Measurements from ENCODE around the gene EVX2. TPM values are rescaled to one million over a fixed set of nuclear protein-coding genes. Genes with fewer than 3 reads are reported as not detected.

The EVX2 gene
- polyA plus RNA-seq, 1 of the 3 experiments (the other 2 are of a cell fraction), result not detected

DNA sequence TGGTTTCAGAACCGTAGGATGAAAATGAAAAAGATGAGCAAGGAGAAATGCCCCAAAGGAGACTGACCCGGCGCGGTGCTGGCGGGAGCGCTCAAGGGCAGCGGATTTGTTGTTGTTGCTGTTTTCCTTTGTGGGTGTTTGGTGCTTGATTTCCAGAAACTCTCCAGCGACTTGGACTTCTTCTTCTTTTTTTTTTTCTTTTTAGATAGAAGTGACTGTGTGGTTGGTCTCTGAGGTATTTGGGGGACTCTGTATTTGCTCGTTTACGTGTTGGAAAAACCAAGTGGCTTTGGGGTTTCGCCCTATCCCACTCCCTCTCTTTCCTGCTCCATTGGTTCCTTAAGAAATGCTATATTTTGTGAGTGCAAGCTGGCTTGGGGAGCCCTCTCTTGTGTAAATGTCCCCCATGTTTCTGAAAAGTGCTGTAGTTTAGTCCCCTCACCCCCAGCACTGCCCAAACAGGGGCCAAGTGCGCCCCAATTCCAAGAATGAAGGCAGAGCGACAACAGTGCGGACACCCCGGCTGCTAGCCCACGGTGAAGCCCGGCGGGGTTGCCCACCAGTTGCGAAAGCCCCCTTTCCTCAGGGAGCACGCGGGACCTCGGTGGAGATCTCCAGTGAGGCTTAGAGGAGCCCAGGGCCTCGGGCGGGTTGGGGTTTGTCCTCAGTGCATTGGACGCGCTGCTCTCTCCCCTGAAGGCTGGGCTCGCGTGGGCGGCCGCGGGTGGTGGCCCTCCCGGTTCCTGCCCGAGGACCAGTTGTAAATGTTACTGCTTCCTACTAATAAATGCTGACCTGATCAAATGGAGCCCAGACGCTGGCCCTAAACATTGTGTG is 40.6 kb upstream of the EVX2 start:
- POLR2A ChIA-PET, result interaction anchor here (0.9 to 4.1 kb wide), 3 partner anchors 7 to 514 kb away, joined by 3 to 27 read pairs (median 19); no protein-coding TSS in a partner anchor
- TF ChIP-seq, protein P1, sequence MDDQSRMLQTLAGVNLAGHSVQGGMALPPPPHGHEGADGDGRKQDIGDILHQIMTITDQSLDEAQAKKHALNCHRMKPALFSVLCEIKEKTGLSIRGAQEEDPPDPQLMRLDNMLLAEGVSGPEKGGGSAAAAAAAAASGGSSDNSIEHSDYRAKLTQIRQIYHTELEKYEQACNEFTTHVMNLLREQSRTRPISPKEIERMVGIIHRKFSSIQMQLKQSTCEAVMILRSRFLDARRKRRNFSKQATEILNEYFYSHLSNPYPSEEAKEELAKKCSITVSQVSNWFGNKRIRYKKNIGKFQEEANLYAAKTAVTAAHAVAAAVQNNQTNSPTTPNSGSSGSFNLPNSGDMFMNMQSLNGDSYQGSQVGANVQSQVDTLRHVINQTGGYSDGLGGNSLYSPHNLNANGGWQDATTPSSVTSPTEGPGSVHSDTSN (IDR thresholded peaks at IDR 0.05), result no peak
- TF ChIP-seq, protein P2, sequence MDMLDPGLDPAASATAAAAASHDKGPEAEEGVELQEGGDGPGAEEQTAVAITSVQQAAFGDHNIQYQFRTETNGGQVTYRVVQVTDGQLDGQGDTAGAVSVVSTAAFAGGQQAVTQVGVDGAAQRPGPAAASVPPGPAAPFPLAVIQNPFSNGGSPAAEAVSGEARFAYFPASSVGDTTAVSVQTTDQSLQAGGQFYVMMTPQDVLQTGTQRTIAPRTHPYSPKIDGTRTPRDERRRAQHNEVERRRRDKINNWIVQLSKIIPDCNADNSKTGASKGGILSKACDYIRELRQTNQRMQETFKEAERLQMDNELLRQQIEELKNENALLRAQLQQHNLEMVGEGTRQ (IDR thresholded peaks at IDR 0.05; ENCODE audit: borderline replicate concordance, low read depth, low read length), result no peak
- TF ChIP-seq POLR2AphosphoS5 (IDR thresholded peaks at IDR 0.05; ENCODE audit: low read depth, low read length), result no peak
- TF ChIP-seq, protein P3, sequence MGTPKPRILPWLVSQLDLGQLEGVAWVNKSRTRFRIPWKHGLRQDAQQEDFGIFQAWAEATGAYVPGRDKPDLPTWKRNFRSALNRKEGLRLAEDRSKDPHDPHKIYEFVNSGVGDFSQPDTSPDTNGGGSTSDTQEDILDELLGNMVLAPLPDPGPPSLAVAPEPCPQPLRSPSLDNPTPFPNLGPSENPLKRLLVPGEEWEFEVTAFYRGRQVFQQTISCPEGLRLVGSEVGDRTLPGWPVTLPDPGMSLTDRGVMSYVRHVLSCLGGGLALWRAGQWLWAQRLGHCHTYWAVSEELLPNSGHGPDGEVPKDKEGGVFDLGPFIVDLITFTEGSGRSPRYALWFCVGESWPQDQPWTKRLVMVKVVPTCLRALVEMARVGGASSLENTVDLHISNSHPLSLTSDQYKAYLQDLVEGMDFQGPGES (IDR thresholded peaks at IDR 0.05; ENCODE audit: low read depth, low read length), result no peak
- no peak for TF ChIP-seq TCF12 (IDR thresholded peaks at IDR 0.05)
- TF ChIP-seq MEF2A (IDR thresholded peaks at IDR 0.05; ENCODE audit: borderline replicate concordance, low read depth), result no peak
- Histone ChIP-seq H2AFZ (ENCODE audit: low read depth) (no peak overlapping the region), H3F3A (replicated peaks; ENCODE audit: insufficient read depth) (peaks cover 3% of the 10 kb centered on the region), H3K4me2 (peak overlapping the region; percentile 84), H3K9ac (no peak overlapping the region), H3K27ac (ENCODE audit: low read depth in 2 of 2, low read length in 1 of 2) (no peak overlapping the region; a peak in 1 of 4 replicates), H3K4me3 (ENCODE audit: low read depth in 2 of 2, low read length in 1 of 2) (peak overlapping the region in 1 of 2 experiments; percentile 78; a peak in 2 of 4 replicates), H3K27me3 (ENCODE audit: insufficient read depth) (no peaks in the 10 kb centered on the region; the same call in 1 of the 2 replicates), H3K9me3 (no peaks in the 10 kb centered on the region), H3K9me2 (no peaks in the 10 kb centered on the region), H3K36me3 (replicated peaks in 1 of 2; ENCODE audit: control insufficient read depth in 1 of 2, insufficient read depth in 2 of 2, low read length in 1 of 2) (no peaks in the 10 kb centered on the region), H4K20me1 (ENCODE audit: insufficient read depth) (no peaks in the 10 kb centered on the region), H3K4me1 (ENCODE audit: control insufficient read depth in 1 of 2, insufficient read depth in 2 of 2, low read depth in 1 of 2, low read length in 1 of 2) (peaks cover 4 to 21% of the 10 kb centered on the region in 2 experiments; a peak in 3 of 4 replicates), H3K79me2 (ENCODE audit: insufficient read depth) (no peaks in the 10 kb centered on the region)
- 86% methylated on average over 20 of the region's 34 CpGs for WGBS (ENCODE audit: low lambda C conversion rate)
- no peak for DNase-seq
- CTCF ChIA-PET, result interaction anchor here (0.6 to 26.1 kb wide), 9 partner anchors 10 to 1025 kb away, joined by 3 to 1047 read pairs (median 30); partner anchors contain the start of gene HOXD10

DNA sequence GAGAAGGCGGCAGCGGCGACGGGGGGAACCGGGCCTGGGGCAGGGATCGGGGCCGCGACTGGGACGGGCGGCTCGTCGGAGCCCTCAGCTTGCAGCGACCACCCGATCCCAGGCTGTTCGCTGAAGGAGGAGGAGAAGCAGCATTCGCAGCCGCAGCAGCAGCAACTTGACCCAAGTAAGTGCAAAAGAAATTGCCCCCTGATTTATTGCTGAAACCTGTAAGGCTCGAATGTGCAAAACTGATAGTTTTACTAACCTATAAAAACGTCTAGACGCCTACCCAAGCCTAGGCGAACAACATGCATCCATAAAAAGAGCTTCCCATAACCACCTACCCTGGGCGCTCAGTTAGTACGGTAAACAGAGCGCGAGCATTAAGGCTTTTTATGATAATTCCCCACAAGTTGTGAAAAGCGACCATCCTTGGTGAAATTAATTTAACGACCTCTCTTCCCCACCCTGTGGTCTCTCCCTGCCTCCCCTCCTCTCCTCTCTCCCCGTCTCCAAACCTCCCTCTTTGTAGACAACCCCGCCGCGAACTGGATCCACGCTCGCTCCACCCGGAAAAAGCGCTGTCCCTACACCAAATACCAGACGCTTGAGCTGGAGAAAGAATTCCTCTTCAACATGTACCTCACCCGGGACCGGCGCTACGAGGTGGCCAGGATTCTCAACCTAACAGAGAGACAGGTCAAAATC is 39.8 kb upstream of the EVX2 start:
- Histone ChIP-seq H3K9me2 (no peaks in the 10 kb centered on the region), H3K27me3 (ENCODE audit: insufficient read depth) (no peaks in the 10 kb centered on the region; the same call in none of the 2 replicates)
- WGBS (ENCODE audit: low lambda C conversion rate), result 35% methylated on average over 27 of the region's 40 CpGs

More for the DNA sequence above, 39.8 kb upstream of the EVX2 start:
- H3F3A ChIP-seq (replicated peaks; ENCODE audit: insufficient read depth), result peaks cover 3% of the 10 kb centered on the region
- CTCF ChIA-PET, result interaction anchor here (0.6 to 26.1 kb wide), 10 partner anchors 10 to 1038 kb away, joined by 3 to 1047 read pairs (median 16); partner anchors contain the start of genes HOXD10 and HOXD11
- H3K9me3 ChIP-seq, result no peaks in the 10 kb centered on the region
- no peaks in the 10 kb centered on the region for H3K36me3 ChIP-seq (replicated peaks in 1 of 2; ENCODE audit: control insufficient read depth in 1 of 2, insufficient read depth in 2 of 2, low read length in 1 of 2)
- peaks cover 4 to 16% of the 10 kb centered on the region in 2 experiments; a peak in 3 of 4 replicates for H3K4me1 ChIP-seq (ENCODE audit: control insufficient read depth in 1 of 2, insufficient read depth in 2 of 2, low read depth in 1 of 2, low read length in 1 of 2)
- no peak for DNase-seq
- POLR2A ChIA-PET, result interaction anchor here (0.5 to 4.1 kb wide), 5 partner anchors 8 to 1065 kb away, joined by 3 to 27 read pairs (median 6); no protein-coding TSS in a partner anchor
- peak overlapping the region; percentile 94; the same call in 1 of the 2 replicates for H2AFZ ChIP-seq (ENCODE audit: low read depth)
- peak overlapping the region; percentile 84 for H3K4me2 ChIP-seq
- no peaks in the 10 kb centered on the region for H4K20me1 ChIP-seq (ENCODE audit: insufficient read depth)
- TF ChIP-seq, protein P1 (IDR thresholded peaks at IDR 0.05), result no peak
- peak; percentile 12; the same call in 1 of the 2 replicates for TF ChIP-seq SIN3A (IDR thresholded peaks at IDR 0.05; ENCODE audit: borderline replicate concordance, low read depth, low read length)
- H3K4me3 ChIP-seq (ENCODE audit: low read depth in 2 of 2, low read length in 1 of 2), result peak overlapping the region; percentile 66 to 78
- H3K27ac ChIP-seq (ENCODE audit: low read depth in 2 of 2, low read length in 1 of 2), result peak overlapping the region in 1 of 2 experiments; percentile 87; a peak in 2 of 4 replicates
- H3K9ac ChIP-seq, result peak overlapping the region; percentile 63
- no peaks in the 10 kb centered on the region for H3K79me2 ChIP-seq (ENCODE audit: insufficient read depth)
